Measurements from ENCODE around the gene TAT.

- TF ChIP-seq, protein P1, sequence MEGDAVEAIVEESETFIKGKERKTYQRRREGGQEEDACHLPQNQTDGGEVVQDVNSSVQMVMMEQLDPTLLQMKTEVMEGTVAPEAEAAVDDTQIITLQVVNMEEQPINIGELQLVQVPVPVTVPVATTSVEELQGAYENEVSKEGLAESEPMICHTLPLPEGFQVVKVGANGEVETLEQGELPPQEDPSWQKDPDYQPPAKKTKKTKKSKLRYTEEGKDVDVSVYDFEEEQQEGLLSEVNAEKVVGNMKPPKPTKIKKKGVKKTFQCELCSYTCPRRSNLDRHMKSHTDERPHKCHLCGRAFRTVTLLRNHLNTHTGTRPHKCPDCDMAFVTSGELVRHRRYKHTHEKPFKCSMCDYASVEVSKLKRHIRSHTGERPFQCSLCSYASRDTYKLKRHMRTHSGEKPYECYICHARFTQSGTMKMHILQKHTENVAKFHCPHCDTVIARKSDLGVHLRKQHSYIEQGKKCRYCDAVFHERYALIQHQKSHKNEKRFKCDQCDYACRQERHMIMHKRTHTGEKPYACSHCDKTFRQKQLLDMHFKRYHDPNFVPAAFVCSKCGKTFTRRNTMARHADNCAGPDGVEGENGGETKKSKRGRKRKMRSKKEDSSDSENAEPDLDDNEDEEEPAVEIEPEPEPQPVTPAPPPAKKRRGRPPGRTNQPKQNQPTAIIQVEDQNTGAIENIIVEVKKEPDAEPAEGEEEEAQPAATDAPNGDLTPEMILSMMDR (conservative IDR thresholded peaks at IDR 0.05 in 1 of 2, IDR thresholded peaks at IDR 0.05 in 1 of 2; ENCODE audit: extremely low read depth in 1 of 2, insufficient read depth in 1 of 2, low read depth in 1 of 2, low read length in 2 of 2) = no peak
- no peak for TF ChIP-seq EZH2 (IDR thresholded peaks at IDR 0.05; ENCODE audit: borderline replicate concordance, low read length)
Observed at GRCh38 chr16:71610447-71610846, 33.6 kb upstream of the TAT start.

Measured in mammary epithelial cell (primary cell).